Measurements from ENCODE around the gene ERC1.
A peak's percentile ranks its signal among the peaks of the same experiment; 100 is the strongest.

Gene ERC1

DNA sequence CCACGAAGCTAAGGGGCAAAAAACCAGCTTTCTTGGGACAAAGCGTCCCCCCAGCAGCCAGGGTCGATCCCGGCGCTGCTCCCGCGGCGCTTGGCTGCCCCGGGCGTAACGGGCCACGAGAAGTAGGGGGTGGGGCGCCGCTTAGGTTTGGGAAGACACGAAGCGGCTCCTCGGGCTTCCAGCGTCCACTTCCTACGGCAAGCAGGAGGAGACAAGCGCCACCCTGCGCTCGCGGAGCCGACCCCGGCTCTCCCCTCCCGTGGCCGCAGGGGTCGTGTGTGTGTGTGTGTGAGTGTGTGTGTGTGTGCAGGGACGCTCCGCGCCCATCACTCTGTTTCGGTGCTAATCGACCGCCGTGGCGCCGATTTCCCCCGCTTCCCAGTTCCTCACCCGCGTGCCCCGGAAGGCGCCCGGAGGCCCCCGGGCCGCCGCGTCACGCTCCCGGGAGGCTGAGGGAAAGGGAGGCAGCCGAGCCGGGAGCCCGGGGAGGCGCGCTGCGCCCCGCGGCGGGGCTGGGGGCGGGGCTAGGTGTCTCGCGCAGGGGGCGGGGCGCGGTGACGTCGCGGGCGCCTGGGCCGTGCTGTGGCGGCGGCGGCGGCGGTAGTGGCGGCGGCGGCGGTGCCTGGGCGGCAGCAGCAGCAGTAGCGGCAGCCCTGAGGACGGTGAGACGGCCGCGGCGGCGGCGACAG is at the start of gene ERC1:
Gene ERC1, plus strand, starts transcription at position 563 of the 689 bp plus-strand sequence. CDS start 36,681 bp downstream, outside the sequence.
- DNase-seq = peak; percentile 19

DNA sequence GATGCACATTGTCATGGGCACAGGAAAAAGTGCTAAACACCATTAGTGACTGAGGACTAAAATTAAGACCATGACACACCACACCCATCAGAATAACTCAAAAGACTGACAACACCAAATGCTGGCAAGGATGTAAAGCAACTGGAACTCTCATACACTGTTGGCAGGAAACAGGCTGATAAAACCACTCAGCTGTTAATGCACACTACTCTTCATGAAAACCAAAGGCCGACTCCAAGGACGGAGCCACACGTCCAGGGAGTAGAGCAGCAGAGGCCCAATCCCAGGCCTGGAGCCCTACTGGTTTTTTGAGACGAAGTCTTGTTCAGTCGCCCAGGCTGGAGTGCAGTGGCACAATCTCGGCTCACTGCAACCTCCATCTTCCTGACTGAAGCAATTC is 48.0 kb upstream of the ERC1 start:
- DNase-seq = no peak

DNA sequence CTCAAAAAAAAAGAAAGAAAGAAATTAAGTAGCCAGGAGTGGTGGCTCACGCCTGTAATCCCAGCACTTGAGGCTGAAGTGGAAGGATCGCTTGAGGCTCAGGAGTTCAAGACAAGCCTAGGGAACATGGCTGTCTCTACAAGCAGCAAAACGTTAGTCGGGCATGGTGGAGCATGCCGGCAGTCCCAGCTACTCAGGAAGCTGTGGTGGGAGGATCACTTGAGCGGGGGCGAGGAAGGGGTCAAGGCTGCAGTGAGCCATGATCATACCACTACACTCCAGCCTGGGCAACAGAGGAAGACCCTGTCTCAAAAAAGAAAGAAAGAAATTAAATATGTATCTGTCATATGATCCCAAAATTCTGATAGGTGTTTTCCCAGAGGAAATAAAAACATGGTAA is 46.8 kb upstream of the ERC1 start:
- no peak for DNase-seq

DNA sequence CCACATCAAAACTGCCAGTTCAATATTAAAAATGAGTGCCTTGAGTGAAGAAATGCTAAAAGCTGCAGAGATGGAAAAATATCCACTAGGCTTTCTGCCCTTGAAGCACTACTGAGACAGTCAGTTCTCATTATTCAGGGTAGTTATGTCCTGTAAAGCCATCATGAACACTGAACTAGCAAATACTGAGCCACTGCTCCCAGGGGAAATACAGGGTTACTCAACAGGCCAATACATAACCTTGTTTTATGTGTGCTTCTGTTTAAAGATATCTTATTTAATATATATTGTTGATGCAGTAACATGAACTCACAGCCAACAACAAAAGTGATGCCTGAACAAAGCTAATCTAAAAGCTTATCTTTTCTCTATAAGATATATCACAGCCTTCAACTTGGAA is 44.8 kb upstream of the ERC1 start:
- DNase-seq = no peak

DNA sequence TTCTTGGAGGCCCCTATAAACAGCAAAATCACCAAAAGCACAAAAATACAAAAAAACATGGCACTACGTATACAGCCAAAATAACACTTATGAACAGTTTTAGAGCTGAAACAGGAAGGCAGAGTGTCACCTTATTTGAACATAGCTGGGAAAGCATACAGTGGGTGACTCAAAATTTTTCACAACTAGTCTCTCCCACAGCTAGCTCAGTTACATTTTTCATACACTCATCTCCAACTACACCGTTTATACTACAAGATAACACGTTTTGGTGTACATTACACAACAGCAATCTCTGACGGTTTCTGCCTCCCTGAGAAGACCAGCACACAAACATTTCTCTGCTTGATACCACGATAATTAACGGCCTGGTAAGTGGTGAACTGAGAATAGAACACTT is 44.4 kb upstream of the ERC1 start:
- no peak for DNase-seq

DNA sequence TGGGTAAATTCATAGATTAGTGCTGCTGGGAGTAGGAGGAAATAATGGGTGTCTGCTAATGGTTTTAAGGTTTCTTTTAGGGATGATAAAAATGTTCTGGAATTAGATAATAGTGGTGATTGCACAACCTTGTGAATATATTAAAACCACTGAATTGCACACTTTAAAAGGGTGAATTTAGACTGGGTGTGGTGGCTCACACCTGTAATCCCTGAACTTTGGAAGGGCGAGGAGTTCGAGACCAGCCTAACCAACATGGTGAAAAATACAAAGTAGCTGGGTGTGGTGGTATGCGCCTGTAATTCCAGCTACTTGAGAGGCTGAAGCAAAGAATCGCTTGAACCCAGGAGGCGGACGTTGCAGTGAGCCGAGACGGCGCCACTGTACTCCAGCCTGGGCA is 42.8 kb upstream of the ERC1 start:
- no peak for DNase-seq

DNA sequence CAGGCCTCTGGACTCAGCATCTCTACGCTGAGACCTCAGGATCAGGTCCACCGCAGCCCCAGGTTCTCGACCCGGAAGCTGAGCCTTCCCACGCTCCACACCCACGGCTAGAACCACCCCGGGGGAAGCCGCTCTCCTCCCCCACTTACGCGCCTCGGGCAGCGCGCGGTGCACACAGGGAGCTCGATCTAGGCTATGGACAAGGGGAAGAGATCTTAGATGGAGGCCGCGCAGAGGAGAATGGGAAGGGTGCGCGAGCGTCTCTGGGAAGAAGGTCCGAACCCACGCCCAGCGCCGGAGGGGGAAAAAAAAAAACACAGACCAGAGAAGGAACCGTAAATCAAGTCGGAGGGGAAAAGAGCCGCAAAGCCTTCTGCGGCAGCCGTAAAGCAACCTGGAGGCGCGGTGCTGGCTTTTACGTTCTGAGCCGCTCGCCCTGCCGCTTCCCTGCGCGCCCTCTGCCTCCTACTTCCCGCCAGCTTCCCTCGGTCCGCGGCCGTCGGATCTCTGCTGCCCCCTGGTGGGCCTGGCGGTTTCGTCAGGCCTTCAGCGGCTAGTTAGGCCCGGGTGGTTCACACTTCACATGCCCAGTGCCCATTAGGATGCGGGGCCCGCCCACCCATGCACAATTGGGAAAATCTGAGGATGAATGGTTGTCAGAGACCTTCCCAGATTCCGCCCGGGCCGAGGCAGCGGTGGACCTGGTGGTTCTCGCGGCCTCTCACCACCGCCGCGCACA is 41.4 kb upstream of the ERC1 start, which contains the start of gene RAD52:
Gene RAD52, minus strand, starts transcription at position 242 of the 739 bp plus-strand sequence. CDS start 16,636 bp downstream, outside the sequence.
- DNase-seq = peak; percentile 75

DNA sequence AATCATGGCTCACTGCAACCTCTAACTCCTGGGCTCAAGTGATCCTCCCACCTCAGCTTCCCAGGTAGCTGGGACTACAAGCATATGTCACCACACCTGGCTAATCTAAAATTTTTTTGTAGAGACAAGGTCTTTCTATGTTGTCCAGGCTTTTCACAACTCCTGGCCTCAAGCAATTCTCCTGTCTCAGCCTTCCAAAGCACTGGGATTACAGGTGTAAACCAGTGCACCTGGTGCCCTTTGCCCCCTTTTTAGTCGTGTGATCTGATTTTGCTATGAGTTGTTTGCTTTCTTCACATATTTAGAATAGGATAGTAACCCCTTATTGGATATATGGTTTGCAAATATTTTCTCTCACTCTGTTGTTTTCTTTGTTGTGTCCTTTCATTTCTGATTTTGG is 39.8 kb upstream of the ERC1 start:
- DNase-seq = no peak

DNA sequence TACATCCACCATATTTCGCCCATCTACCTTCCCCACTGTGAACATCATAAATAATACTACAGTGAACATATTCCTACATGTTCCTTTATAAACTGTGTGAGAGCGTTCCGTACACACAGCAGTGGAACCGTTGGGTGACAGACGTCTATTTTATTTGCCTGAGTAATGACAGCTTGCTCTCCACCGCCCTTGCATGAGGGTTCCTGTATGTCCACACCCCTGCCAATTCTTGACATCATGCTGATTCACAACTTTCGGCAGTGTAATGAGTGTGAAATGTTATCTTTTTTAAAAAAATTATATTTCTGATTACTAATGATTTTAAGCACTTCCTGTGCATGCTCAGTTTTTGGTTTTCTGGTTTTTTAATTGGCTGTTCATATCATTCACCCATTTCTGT is 37.2 kb upstream of the ERC1 start:
- no peak for DNase-seq

DNA sequence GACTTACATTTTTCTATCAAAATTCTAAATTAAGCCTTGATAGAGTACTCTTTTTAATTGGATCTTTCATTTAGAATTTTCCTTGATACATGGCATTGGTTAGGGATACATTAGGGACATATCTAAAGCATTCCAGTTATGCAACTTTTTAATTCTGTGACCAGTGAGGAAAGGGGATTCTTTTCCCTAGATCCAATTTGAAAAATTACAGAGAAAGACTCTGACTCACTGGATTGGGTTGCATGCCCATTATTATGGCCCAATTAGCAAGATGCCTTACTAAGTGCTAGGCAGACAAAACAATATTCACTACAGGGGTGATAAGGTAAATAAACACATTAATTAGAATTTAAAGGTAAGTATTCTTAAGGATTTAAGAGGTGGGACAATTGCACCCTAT is 36.3 kb upstream of the ERC1 start:
- no peak for DNase-seq

DNA sequence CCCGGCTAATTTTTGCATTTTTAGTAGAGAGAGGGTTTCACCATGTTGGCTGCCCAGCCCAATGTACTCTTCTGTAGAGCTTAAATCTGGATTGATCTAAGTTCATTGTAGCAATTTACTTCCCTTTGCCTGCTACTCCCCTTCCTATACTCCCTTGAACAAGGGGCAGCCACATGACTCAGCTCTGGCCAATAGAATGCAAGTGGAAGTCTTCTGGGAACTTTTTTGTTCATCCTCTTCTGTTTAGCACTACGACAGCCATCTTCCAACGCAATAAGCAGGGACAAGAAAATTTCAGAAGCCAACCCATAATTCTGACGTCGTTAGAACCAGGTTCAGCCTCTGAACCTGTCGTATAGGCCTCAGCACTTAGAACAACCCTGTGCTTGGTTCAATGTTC is 35.1 kb upstream of the ERC1 start:
- no peak for DNase-seq

DNA sequence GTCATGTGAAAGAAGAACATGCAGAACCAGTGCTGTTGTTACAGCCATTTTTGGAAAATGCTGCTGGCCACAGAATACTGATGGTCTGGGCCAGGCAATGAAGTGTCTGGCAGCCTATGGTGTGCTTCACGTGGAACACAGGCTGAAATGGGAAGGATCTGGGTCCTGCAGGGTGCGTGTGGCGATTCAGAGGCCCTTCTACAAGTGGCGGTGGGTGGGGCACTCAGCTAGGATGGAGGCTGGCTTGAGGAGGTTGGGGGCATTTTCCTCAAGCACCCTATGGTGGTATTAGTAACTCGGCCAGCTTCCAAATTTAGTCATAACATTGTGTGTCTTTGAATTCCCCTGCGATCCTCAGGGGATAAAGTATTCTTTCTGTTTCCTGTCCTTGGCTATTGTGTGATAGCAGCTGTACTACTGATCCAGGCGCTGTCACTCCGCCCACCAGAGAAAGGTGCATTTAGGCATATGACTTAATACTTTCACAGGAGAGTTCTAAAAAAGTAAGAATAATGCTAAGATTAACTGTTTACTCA is 32.4 kb upstream of the ERC1 start:
- DNase-seq = no peak

DNA sequence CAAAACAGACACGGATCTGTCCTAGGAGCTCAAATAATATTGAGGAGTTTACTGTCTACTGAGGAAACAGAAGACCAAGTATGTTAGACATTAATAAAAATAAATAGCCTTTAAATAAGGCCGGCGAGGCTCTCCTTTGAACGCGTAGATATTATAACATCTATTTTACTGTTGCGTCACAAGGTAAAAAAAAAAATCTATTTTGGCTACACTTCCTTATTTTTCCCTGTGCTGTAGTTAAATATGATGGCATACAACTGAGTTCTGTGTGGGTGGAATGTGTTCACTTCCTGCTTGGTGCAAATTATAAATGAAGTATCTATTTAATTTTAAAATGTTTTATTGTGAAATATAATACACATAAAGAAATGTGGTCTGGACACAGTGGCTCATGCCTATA is 24.3 kb upstream of the ERC1 start:
- DNase-seq = no peak

DNA sequence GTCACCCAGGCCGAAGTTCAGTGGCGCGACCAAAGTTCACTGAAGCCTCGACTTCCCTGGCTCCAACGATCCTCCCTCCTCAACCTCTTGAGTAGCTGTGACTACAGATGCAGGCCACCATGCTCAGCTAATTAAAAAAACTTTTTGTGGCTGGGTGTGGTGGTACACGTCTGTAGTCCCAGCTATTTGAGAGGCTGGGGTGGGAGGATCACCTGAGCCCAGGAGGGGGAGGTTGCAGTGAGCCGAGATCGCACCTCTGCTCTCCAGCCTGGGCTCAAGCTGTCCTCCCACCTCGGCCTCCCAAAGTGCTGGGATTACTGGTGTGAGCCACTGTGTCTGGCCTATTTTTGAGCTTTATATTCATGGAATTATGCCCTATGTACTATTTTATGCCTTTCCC is 23.4 kb upstream of the ERC1 start:
- DNase-seq = no peak

DNA sequence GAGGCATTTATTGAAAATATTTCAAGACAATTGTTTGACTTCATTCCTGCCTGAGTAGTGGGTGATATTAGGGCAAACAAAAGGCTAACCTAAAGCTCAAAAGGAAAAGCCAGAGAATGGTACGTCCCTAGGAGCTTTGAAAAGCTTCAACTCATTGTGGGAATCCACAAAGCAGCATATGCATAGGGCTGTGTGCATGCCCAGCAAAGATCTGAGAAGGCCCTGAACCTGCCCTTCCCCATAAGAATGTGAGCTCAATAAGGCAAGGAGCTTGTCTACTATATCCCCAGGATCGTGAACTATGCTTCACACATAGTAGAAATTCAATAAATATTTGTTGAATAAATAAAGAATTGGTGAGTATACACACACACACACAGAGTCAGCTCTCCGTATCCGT is 22.5 kb upstream of the ERC1 start:
- no peak for DNase-seq

DNA sequence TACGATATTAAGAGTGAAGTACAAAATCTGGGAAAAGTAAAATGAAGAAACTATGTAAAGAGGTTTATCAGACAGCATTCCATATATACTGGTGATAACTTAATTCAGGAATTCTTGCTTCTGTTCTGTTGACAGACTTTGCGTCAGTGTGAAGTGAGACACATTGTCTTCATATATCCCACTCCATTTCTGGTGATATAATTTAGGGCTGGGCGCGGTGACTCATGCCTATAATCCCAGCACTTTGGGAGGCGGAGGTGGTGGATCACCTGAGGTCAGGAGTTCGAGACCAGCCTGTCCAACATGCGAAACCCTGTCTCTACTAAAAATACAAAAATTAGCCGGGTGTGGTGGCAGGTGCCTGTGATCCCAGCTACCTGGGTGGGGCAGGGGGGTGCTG is 21.2 kb upstream of the ERC1 start:
- no peak for DNase-seq

DNA sequence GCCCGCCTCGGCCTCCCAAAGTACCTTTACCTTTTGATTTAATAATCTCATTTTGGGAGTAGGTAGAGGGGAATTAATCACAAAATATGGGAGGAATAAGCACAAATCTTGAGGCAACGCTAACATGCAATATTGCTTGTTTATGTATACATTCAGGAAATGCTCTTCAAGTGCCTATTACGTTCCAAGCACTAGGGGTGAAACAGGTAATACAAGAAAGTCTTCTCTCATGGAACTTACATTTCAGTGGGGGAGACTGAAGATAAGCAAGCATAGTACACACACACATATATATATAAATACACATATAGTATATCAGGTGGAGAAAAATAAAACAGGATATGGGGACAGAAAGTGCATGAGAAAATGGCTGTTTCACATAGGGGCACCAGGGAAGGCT is 19.0 kb upstream of the ERC1 start:
- no peak for DNase-seq

DNA sequence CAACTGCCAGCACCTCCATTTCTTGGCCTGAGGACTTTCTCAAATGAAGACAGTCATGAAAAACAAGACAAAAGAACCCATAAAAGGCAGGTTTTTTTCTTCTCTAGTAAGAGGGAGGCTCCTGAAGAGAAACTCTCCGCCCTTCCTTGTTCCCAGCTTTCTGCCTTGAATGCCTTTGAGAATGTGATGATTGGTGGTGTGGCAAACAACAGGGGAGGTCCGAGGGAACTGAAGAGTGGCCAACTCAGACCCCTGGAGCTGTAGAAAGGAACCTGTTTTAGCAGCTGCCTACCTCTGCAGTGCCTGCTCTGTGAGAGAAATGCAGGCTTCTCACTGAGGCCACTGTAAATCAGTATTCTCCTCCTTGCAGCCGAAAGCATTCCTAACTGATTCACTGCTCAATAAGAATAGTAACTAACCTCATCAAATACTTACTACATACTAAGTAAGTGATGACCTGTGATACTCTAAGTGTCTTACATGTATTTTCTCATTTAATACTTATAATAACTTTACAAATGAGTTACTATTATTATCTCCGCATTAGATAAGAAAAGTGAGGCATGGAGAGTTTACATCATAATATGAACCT is 16.7 kb upstream of the ERC1 start:
- DNase-seq = no peak

DNA sequence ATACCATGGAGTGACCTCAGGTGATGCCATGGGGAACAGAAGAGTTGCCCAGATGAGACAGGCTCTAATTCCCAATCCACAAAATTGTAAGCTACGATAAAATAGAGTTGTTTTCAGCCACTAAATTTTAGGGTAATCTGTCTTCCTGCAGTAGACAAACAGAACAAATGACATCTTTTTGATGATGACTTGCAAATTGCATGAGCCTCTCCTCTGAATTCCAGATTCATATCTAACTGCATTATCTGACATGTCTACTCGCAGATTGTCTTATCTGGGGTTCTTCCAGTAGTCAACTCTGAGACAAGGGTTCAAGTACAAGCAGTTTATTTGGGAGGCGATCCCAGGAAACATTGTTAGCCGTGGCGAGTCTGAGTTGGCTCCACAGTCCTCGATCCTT is 14.4 kb upstream of the ERC1 start:
- DNase-seq = no peak

DNA sequence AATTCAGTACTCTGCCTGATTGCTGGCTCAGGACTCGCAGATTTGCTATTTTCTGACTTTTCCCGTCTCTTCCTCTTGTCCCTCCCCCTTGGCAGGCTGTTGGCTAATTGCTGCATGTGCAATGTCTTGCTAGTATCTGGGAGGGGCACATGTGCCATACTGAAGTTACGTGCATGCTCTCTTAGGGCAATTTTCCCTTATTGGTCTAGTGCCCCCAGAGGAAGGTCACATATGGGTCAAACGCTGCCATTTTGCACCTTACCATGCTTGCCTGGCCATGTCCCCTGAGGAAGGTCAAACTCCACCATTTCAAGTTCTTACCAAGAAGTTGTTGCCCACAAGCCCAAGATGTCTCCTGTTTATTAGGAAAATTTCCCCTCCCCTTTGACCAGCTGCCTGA is 13.9 kb upstream of the ERC1 start:
- DNase-seq = no peak

DNA sequence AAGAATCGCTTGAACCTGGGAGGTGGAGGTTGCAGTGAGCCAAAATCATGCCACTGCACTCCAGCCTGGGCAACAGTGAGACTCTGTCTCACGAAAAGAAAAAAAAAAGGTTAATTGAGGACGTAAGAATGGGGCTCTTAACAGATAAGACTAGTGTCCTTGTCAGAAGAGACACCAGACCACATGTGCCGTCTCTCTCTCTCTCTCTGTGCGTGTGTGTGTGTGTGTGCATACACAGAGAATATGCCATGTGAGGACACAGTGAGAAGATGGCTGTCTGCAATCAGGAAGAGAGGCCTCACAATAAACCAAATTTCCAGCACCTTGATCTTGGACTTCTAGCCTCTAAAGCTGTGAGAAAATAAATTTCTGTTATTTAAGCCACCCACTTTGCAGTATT is 11.7 kb upstream of the ERC1 start:
- no peak for DNase-seq

DNA sequence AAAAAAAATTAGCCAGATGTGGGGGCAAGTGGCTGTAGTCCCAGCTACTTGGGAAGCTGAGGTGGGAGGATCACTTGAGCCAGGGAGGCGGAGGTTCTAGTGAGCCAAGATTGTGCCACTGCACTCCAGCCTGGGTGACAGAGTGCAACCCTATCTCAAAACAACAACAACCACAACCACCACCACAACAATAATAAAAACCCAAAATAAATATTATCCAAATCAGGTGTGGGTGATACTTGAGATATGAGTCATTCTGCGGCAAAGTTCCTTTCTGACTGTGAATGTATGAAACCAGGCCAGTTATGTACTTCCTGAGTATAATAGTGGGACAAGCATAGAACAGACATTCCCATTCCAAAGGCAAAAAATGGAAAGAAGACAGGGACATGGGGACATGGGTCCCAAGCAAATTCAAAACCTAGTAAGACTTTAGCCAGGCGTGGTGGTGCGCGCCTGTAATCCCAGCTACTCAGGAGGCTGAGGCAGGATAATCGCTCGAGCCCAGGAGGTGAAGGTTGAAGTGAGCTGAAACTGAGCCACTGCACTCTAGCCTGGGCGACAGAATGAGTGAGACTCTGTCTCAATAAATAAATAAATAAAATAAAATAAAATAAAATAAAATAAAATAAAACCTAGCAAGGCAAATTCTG is 9.7 kb upstream of the ERC1 start:
- DNase-seq = no peak

DNA sequence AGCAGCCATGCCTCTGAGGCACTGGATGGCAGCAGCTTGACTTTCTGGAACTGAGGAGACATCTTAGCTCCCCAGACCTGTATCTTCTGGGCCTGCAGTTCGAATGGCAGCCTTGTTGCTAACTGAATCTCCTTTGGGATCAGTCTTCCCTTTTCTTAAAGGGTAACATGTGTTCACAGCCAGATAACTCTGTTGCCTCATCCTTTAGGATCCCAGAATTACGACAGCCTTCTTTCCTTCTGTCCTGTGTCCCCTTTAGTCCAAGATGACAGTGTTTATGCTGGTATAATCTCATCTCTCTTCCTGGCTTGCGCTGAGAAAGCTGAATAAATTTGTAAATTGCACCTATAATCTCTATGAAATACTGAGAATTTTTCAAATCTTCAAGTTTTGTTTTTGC is 9.1 kb upstream of the ERC1 start:
- DNase-seq = no peak

DNA sequence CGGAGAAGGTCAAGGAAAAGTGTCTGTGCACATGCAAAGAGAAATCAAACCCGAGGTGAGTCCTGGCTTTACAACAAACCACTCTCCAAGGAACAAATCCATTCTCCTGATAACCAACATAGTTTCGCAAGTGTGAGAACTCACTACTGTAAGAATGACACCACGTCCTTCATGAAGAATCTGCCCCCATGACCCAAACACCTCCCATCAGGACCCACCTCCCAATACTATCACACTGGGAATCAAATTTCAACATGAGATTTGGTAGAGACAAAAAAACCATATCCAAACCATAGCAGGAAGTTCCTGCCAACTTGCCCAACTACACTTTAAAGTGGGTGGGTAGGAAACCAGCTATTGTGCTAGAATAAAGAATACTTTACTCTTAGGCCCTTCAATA is 2.4 kb upstream of the ERC1 start:
- no peak for DNase-seq
